ENCODE measurements around the gene PRSS33. TPM values are rescaled to one million over a fixed set of nuclear protein-coding genes. Genes with fewer than 3 reads are reported as not detected.

PRSS33 gene
- total and polyA plus RNA-seq, 9 of the 15 experiments (the other 6 are each of a cell fraction or from before 2014, with no cell fraction given): not detected

DNA sequence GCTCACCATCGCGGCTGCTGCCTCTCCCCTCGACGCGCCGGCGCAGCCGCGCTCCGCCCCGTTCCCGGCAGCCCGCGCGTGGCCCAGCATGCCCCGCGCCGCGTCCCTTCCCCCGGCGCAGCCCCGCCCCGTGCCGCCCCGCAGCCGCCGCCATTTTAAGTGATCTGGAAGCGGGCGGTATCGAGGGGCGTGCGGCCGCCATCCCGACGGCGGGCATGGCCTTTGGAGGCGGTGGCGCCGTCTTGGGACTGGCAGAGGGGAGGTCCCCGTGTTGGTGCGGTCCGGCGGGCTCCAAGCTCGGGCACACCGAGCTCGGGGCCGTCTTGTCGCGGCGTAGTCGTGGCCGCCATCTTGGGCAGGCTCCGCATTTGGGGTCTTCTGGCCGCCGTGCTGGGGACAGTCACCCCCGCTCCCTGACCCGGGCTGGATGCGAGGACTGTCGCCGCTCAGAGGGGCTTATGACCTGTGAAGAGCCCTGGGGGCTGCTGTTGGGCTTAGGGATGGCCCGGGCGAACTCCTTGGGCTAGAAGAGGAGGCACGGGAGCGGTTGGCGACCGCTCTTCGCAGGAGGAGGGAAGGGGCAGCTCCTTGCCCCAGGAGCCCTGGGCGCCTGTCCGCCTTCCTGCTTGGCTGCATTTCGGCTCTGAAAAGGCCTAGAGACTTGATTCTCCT is 10.0 kb downstream of the PRSS33 start, which contains the start of gene ELOB (continued):
- TF ChIP-seq, protein P1, sequence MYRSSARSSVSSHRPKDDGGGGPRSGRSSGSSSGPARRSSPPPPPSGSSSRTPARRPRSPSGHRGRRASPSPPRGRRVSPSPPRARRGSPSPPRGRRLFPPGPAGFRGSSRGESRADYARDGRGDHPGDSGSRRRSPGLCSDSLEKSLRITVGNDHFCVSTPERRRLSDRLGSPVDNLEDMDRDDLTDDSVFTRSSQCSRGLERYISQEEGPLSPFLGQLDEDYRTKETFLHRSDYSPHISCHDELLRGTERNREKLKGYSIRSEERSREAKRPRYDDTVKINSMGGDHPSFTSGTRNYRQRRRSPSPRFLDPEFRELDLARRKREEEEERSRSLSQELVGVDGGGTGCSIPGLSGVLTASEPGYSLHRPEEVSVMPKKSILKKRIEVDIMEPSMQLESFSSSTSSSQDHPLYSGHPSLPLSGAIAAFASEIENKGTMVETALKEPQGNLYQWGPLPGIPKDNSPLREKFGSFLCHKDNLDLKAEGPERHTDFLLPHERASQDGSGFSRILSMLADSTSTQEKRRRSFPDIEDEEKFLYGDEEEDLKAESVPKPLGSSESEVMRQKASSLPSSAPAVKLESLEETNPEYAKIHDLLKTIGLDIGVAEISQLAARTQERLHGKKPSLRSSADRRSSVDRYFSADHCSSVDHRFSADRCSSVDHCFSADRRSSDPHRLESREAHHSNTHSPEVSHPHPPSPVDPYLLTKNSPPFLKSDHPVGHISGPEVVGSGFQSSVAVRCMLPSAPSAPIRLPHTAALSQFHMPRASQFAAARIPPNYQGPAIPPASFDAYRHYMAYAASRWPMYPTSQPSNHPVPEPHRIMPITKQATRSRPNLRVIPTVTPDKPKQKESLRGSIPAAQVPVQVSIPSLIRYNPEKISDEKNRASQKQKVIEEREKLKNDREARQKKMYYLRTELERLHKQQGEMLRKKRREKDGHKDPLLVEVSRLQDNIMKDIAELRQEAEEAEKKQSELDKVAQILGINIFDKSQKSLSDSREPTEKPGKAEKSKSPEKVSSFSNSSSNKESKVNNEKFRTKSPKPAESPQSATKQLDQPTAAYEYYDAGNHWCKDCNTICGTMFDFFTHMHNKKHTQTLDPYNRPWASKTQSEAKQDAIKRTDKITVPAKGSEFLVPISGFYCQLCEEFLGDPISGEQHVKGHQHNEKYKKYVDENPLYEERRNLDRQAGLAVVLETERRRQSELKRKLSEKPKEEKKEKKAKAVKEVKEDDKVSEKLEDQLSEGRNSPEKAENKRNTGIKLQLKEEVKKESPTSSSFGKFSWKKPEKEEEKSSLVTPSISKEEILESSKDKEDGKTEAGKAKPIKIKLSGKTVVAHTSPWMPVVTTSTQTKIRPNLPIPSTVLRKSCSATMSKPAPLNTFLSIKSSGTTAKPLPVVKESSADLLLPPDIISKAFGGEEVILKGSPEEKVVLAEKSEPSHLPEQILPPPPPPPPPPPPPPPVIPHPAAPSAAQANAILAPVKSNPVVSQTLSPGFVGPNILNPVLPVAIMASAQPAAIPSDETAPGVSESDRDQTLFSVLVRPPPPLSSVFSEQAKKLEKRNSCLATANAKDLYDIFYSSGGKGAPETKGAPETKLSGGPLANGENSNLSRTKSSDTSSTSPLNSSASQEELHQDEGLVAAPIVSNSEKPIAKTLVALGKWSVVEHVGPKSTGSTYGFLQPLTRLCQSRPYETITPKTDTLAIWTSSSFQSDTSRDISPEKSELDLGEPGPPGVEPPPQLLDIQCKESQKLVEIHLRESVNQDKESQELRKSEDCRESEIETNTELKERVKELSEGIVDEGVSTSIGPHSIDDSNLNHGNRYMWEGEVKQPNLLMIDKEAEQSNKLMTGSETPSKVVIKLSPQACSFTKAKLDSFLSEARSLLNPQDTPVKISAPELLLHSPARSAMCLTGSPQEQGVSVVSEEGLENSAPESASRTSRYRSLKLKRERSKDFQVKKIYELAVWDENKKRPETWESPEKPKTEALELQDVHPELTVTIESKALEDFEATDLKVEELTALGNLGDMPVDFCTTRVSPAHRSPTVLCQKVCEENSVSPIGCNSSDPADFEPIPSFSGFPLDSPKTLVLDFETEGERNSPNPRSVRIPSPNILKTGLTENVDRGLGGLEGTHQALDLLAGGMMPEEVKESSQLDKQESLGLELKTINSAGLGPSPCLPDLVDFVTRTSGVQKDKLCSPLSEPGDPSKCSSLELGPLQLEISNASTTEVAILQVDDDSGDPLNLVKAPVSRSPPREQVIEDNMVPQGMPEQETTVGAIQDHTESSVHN (IDR thresholded peaks at IDR 0.05; ENCODE audit: borderline replicate concordance in 1 of 2, low read depth in 1 of 2): no peak
- TF ChIP-seq BACH1 (tag; IDR thresholded peaks at IDR 0.05) (peak; percentile 51; the same call in 1 of the 2 replicates), CEBPG (CRISPR knock-in tag; IDR thresholded peaks at IDR 0.05) (no peak), CEBPG (tag; conservative IDR thresholded peaks at IDR 0.05 in 1 of 2, IDR thresholded peaks at IDR 0.05 in 1 of 2) (no peak), CHCHD3 (CRISPR knock-in tag; IDR thresholded peaks at IDR 0.05) (no peak), BRF1 (IDR thresholded peaks at IDR 0.05; ENCODE audit: borderline replicate concordance, extremely low read depth, insufficient read length) (no peak), ZNF507 (tag; conservative IDR thresholded peaks at IDR 0.05) (no peak), ZZZ3 (IDR thresholded peaks at IDR 0.05) (peak; percentile 69; the same call in 1 of the 2 replicates), U2AF2 (optimal IDR thresholded peaks at IDR 0.05; ENCODE audit: low read depth, low read length) (no peak), GATAD2A (IDR thresholded peaks at IDR 0.05) (peak; percentile 89), MAZ (CRISPR knock-in tag; conservative IDR thresholded peaks at IDR 0.05 in 1 of 2, IDR thresholded peaks at IDR 0.05 in 1 of 2) (peak; percentile 67 to 91; a peak in 3 of 4 replicates)
- TF ChIP-seq, protein P2, sequence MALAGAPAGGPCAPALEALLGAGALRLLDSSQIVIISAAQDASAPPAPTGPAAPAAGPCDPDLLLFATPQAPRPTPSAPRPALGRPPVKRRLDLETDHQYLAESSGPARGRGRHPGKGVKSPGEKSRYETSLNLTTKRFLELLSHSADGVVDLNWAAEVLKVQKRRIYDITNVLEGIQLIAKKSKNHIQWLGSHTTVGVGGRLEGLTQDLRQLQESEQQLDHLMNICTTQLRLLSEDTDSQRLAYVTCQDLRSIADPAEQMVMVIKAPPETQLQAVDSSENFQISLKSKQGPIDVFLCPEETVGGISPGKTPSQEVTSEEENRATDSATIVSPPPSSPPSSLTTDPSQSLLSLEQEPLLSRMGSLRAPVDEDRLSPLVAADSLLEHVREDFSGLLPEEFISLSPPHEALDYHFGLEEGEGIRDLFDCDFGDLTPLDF (CRISPR knock-in tag; IDR thresholded peaks at IDR 0.05): no peak

All from K562 (cell line).